GM18505 (cell line): Measurements from ENCODE around the gene SYCP3.

ENCODE experiments used
- ATAC-seq: cut with Tn5 transposase; IDR thresholded peaks from one replicate; pipeline ENCODE4 v1.9.1; 2021; ENCODE audit not compliant: unreplicated experiment
- POLR2A ChIP-seq: IDR thresholded peaks from 4 replicates; pipeline ENCODE4 v1.6.1; 2011; ENCODE audit warnings: borderline replicate concordance; ENCODE audit not compliant: insufficient read depth, insufficient read length; ENCODE audit errors: extremely low read depth

SYCP3 gene

DNA sequence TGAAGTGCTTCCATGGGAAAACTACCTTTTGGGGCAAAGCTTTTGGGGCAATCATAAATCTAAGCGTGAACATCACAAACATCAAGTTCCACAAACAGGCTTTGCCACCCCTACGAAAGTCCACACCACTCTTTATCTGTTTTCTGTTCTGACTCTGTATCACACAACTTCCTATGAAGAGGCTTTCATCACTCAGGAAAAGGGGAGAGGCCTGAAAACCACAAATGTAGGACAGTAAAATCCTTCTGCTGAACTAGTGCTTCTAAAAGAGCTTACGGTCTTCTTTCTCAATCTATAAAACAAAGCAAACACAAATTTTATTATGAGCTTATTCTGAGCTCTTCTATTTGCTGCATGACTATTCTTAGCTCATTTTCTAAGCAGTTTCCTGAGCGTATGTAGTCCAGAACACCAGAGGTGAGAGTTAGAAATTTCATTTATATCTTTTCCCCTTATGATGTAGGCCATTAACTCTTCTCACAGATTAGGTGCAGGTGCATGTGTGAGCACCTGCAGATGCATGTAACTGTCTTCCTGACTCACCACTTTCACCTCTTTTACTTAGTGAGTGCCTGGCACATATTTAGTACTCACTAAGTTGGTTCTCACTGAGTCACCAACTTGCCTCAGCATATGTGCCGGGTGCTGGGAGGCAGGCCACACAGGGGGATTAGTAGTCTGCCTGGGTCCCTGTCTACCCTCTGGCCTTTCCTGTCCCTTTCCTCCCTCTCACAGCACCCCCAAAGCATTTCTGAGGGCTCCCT, 32.9 kb upstream of the SYCP3 start:
- no peak for ATAC-seq
- TF ChIP-seq POLR2A = no peak

DNA sequence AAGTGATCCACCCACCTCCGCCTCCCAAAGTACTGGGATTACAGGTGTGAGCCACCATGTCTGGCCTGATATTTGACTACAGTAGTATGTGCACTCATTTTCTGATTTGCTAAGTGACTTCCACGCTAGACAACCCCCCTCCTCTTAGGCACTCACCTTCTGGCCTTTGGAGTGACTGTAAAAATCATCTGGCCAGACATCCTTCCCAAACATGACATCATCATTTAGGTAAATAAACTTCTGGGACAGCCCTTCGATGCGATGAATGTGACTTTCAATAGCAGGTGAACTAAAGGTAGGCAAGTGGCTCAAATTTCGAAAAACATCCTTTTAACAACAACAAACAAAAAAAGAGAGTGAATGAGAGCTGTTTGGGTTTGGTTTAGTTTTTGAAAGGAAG, 30.6 kb upstream of the SYCP3 start:
- no peak for ATAC-seq
- TF ChIP-seq POLR2A = no peak

DNA sequence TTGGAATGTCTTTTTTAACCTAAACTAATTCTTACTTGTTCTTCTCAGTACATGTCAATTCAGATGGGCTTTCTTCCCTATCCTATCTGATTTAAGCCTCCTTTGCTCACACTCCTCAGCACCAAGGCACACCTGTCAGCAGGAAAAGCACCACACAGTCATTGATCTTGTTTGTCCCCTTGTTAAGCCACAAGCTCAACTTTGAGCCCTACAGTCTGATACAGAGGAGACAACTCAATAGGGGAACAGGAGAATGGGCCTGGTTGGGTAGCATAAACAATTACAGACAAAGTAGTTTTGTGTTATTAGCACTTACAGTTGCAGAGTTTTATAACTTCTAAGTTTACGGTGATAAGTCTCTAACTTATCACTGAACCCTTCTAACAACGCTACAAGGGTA, 29.5 kb upstream of the SYCP3 start:
- no peak for TF ChIP-seq POLR2A
- no peak for ATAC-seq

DNA sequence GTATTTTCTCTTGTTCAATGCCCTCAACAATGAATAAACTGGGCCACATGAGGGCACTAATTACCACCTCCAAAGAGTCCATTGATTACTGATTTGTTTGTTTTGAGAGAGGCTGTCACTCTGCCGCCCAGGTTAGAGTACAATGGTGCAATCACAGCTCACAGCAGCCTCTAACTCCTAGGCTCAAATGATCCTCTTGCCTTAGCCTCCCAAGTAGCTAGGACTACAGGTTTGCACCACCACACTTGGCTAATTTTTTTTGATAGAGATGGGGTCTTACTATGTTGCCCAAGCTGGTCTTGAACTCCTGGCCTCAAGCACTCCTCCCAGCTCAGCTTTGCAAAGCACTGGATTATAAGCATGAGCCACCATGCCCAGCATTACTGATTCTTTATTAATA, 28.3 kb upstream of the SYCP3 start:
- no peak for ATAC-seq
- no peak for TF ChIP-seq POLR2A

DNA sequence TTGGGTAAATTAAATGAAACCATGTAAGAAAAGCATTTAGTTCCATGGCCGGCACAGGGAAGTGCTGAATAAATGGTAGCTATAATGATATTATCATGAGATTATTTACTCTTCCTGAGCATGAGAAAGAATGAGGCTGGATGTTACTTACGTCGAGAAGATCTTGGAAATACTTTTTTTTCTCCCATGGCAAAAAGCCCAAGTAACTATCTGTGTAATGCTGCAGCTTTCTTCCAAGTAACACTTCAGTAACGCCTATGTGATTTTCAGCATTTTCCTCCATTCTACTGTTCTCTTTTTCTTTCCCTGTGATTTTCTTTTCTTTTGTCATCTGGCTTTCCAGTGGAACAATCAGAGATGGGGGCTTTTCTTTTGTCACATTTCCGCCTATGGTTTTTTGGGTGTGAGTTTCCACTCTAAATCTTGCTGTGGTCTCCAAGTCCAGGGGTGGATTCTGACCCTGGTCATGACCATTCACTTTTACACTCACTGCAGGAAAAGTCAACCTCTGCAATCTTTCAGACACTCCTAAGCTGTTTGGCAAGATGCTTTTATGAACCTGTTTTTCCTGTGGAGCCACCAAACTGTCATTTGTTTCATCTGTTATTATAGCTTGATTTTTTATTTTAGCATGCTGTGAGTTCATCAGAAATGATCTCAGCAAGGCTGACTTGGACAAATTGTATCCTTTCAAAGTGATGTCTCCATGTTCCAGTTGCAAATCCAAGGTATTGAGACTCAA, 25.0 kb upstream of the SYCP3 start:
- no peak for TF ChIP-seq POLR2A
- no peak for ATAC-seq

DNA sequence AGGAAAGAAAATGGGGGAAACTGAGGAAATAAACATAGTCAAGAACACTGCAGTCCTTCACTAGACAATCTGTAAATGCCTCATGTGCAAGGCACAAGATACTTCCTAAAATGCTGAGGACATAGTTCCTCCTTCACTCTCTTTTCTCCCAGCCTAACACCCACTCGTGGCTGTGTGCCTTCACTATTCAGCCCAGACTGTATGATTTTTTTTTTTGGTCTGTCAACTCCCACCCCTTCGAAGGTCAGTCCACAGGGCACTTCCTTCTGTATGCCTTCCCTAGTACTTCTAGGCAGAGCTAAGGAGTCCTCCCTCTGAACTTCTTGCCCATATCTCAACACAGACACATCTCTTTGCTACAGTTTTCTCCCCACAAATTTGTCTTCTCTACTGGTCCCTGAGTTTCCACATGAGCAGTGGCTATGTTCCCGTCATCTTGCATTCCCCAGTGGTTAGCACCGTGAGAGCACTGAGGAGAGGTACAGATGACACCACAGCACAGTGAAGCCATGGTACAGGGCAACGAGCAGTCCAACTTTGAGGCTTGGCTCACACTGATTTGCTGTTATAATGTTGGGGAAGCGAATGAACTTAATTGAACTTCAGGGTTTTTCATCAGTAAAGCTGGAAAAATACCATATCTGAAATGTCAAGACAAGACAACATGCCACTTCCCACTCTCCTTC, 24.1 kb upstream of the SYCP3 start:
- no peak for TF ChIP-seq POLR2A
- no peak for ATAC-seq

DNA sequence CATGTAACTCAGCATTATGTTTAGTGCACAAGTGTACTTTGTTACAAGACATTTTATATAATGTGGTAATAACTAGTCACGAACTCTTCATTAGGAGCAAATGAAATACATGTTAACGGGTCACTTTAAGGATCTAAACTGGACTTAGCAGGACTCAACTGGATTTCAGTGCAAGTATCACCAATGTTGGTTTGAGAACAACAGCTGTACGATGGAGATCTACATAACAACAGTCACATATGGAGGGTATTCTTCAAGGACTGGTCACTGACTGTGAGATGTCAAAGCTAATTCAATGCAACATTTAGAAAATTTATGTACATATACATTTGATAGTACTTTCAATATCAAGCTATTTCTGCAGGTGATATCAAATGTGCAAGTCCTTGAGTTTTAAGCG, 22.5 kb upstream of the SYCP3 start:
- no peak for TF ChIP-seq POLR2A
- no peak for ATAC-seq

DNA sequence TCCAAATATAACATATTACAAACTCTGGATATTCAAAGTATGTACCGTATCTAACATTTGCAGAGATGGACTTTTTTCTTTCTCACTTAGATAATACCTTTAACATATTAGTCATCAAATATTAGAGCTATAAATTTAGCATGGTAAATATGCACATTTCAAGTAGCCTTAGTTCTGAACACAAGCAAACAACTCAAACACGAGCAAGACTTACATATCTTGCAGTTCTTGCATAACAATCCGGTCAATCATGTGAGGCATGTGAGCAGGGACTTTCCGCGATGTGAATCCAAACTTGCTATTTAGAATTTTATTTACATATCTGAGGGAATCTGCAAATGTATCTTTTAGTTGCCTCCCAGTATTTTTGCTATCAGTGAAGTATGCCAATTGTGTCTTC, 22.1 kb upstream of the SYCP3 start:
- TF ChIP-seq POLR2A = no peak
- ATAC-seq = no peak

DNA sequence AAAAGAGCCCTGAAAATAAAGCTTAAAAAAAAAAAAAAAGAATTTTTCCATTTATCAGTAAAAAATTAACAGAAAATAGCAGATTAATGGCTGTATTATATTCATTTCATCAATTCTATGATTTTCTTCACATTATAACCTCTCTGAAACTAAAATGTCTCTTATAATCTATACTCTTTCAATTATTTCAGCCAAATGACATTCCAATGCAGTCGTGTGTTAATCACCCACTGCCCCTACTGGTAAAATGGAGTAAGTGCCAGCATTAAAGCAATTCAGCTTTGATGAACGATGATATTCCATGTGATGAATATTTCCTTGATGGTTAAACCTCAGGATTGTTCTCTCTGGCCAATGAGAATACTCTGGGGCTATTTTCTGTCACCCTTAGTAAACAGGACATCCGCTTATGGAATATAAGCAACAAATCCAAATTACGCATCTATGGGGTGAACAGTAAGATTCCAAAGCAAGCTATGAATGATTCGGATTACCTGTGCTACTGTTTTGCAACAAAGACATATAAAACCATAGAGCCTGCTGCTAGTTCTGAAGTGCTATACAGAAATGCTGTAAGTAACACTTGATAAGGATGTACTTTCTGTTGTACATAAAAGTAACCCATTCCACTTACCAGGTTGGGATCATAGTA, 20.3 kb upstream of the SYCP3 start:
- ATAC-seq = no peak
- TF ChIP-seq POLR2A = no peak

DNA sequence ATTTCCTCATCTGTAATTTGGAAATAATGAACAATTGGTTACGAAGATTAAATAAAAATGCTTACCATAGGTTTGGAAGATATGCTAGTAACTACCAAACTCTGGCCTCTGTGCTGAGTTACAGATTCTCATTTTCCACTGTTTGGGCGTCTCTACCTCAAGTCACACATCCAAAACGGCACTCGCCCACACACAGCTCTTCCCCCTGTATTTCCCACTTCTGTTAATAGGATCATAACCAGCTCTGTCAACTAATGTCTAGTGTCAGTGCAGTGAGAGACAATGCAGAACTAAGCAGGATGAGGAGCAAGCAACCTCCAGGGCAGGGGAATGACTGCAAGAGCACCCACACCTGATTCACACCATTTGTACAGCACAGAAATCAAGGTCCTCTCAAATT, 10.9 kb upstream of the SYCP3 start:
- no peak for TF ChIP-seq POLR2A

DNA sequence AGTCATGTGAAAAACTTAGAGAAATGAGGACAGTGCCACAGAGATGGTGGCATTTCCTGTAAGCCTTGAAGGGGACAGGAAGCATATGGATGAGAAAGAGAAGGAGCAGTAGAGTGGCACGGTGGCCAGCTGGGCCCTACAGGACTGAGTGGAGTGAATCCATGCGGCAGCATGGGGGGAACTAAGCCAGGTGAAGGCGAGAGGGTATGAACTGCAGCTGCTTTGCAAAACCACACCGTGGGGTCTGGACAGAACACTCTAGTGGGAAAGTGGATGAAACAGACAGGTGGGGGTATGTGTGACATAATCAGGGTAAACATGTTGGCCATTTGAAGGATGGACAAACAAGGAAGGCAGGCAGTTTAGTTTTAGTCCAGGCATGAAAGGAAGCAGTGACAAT, 10.4 kb upstream of the SYCP3 start:
- ATAC-seq = no peak
- TF ChIP-seq POLR2A = no peak

More for the DNA sequence above, 10.9 kb upstream of the SYCP3 start:
- ATAC-seq = no peak

DNA sequence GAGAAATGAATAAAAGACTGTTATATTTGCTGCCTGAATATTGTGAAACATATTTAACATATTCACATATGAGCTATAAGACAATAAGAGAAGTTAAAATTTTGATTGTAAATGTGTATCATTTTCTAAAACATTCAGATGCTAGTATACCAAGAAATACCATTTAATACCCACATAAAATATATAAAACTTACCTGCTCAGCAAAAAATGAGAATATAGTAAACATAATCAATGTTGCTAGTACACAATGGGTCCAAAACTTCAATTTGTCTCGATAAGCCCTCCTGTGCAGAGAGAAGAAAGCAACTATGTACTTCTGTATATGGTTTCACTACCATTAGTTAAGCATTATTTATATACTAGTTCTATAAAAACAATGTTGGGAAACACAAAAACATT, 9.6 kb upstream of the SYCP3 start:
- TF ChIP-seq POLR2A = no peak
- ATAC-seq = no peak

DNA sequence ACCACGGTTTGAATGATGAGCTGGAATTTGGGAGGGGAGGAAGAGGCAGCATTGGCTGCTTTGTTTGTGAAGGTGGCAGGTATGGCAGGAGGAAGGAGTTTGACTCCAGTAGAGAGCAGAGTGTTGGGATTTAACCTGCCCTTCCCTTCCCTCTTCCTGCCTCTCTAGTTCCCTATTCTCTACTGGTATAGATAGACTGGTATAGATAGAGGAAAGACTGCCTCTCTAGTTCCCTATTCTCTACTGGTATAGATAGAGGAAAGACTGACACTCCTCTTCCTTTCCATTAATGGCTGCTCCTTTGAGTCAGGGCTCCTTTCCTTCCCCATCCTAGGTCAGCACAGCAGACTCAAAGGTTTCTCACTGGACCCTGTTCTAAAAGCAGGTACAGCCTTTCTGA, 8.4 kb upstream of the SYCP3 start:
- no peak for TF ChIP-seq POLR2A
- no peak for ATAC-seq

DNA sequence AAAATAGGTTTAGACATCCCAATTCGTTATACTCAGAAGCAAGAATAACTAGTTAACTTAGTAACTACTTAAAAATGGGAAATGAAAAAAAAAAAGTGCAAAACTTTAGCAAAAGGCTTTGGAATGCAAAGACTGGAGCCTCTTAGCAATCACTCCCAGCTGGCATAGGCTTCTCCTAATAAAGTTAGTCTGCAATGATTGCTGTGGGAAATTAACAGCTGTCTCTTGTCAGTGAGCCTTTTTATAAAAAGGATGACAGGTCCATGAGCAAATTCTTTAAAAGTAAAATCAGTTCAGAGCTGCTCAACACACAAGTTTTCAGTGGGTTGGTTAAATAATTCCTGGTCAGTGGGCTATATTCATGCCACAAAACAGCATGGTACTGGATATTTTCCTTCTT, 7.4 kb upstream of the SYCP3 start:
- no peak for TF ChIP-seq POLR2A
- no peak for ATAC-seq

DNA sequence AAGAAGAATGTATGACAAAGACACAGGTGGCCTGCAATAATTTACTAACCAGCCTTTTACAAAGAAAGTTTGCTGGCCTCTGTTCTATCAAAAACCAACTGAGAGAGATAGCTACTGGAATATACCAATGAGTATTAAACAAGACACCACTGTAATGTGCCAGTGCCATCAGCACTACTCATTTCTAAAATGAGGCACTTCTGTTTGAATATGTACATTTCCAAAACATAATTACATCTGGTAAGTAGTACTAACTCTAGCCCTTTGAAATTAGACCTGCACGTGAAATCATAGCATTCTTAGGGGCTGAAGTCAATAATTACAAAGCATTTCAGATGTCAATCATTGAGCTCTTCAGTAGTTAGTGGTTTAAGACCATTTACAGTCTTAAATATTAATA, 6.9 kb upstream of the SYCP3 start:
- TF ChIP-seq POLR2A = no peak
- ATAC-seq = no peak
